ENCODE data around the gene SELENOH.

Gene SELENOH

GRCh38 chr11:57781529-57781943, 40.2 kb downstream of the SELENOH start:
- no peak for DNase-seq (ENCODE audit: low read depth)

GRCh38 chr11:57785072-57785471, 43.8 kb downstream of the SELENOH start:
- DNase-seq (ENCODE audit: low read depth) = no peak

GRCh38 chr11:57786436-57786835, 45.1 kb downstream of the SELENOH start:
- no peak for DNase-seq (ENCODE audit: low read depth)

- DNase-seq (ENCODE audit: low read depth) = no peak
These were observed 45.8 kb downstream of the SELENOH start for GRCh38 chr11:57787006-57787604.

GRCh38 chr11:57787920-57788702, 46.8 kb downstream of the SELENOH start:
- DNase-seq (ENCODE audit: low read depth) = no peak

GRCh38 chr11:57788703-57789088, 47.4 kb downstream of the SELENOH start:
- no peak for DNase-seq (ENCODE audit: low read depth)

- no peak for DNase-seq (ENCODE audit: low read depth)
These were observed 50.2 kb downstream of the SELENOH start for GRCh38 chr11:57791321-57792059.

GRCh38 chr11:57792060-57792541, 50.8 kb downstream of the SELENOH start:
- DNase-seq (ENCODE audit: low read depth) = peak; percentile 70

GRCh38 chr11:57792870-57793269, 51.6 kb downstream of the SELENOH start:
- DNase-seq (ENCODE audit: low read depth) = no peak
